ENCODE results near the gene FHIT. TPM values are rescaled to one million over a fixed set of nuclear protein-coding genes. Genes with fewer than 3 reads are reported as not detected.

The FHIT gene
- polyA plus RNA-seq, 1 experiment: 0.11 TPM

GRCh38 chr3:59843821-59844220, 1407.4 kb downstream of the FHIT start:
- ChIA-PET POLR2A (no interaction called here), CTCF (no interaction called here)
- H3K27me3 ChIP-seq (ENCODE audit: control insufficient read depth, insufficient read depth, low read length): no peaks in the 10 kb centered on the region
- DNase-seq (ENCODE audit: low read depth): no peak
- TF ChIP-seq, protein P1, sequence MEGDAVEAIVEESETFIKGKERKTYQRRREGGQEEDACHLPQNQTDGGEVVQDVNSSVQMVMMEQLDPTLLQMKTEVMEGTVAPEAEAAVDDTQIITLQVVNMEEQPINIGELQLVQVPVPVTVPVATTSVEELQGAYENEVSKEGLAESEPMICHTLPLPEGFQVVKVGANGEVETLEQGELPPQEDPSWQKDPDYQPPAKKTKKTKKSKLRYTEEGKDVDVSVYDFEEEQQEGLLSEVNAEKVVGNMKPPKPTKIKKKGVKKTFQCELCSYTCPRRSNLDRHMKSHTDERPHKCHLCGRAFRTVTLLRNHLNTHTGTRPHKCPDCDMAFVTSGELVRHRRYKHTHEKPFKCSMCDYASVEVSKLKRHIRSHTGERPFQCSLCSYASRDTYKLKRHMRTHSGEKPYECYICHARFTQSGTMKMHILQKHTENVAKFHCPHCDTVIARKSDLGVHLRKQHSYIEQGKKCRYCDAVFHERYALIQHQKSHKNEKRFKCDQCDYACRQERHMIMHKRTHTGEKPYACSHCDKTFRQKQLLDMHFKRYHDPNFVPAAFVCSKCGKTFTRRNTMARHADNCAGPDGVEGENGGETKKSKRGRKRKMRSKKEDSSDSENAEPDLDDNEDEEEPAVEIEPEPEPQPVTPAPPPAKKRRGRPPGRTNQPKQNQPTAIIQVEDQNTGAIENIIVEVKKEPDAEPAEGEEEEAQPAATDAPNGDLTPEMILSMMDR (IDR thresholded peaks at IDR 0.05; ENCODE audit: insufficient read depth, low read depth, low read length): no peak
- no peak overlapping the region for H3K4me3 ChIP-seq (ENCODE audit: low read depth, low read length)
- no peaks in the 10 kb centered on the region for H3K36me3 ChIP-seq (ENCODE audit: control insufficient read depth, insufficient read depth, low read length)

DNA sequence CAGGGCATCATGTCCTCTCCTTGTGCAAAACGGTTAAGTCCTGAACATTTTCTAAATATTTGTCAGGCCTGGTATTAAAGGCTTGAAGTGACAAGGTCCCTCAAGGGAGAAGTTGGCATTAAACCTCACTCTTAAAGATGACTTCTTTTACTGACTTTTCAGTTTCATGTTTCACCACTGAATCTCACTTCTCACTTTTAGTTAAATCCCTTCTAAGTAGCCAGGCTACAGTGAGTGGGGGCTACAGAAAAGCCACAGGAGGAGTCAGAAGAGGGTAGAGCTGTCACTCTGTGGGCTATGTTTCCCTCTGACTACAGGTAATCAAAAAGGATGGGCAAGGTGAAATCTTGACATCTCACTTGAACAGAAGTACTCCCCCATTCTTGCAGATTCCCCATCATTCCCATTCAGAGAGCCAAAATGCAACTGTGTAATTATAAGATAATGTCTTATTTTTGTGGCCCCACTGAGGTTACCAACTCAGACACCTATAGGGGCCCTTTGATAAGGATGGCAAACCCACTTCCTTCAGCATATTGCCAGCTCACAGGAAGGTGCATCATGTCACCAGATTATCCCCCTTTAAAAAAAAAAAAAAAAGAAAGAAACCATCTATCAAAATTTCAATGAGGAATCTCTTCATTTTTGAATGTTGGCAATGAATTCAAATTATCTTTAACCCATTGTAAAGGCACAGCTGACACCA, 1411.3 kb downstream of the FHIT start:
- Histone ChIP-seq H3K4me3 (ENCODE audit: low read depth, low read length) (no peak overlapping the region), H3K36me3 (ENCODE audit: control insufficient read depth, insufficient read depth, low read length) (no peaks in the 10 kb centered on the region), H3K27me3 (ENCODE audit: control insufficient read depth, insufficient read depth, low read length) (no peaks in the 10 kb centered on the region)
- CTCF ChIA-PET: interaction anchor here (1.1 to 1.2 kb wide), 2 partner anchors 13 to 18 kb away, joined by 3 read pairs; no protein-coding TSS in a partner anchor
- DNase-seq (ENCODE audit: low read depth): no peak
- POLR2A ChIA-PET: no interaction called here
- TF ChIP-seq, protein P1 (IDR thresholded peaks at IDR 0.05; ENCODE audit: insufficient read depth, low read depth, low read length): no peak

DNA sequence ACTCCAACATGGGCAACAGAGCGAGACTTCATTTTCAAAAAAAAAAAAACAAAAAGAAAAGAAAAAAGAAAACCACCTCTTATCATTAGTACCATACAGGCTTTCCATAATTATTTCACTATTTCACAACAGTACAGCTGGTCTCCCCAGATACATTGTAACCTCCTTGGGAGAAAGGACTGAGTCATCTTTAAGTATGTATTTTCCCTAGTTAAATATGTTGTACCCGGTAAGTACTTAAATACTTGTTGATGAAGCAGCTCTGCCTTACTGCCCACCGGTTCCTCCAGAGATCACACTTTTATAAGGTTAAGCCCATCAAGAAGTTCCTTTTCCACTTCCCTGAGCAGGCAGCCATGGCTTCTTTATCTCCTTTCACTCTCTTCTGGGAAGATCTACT, 1412.0 kb downstream of the FHIT start:
- ChIA-PET POLR2A (no interaction called here), CTCF (interaction anchor here (1.1 to 1.2 kb wide), 2 partner anchors 14 to 18 kb away, joined by 3 read pairs; no protein-coding TSS in a partner anchor)
- DNase-seq (ENCODE audit: low read depth): peak; percentile 33
- Histone ChIP-seq H3K36me3 (ENCODE audit: control insufficient read depth, insufficient read depth, low read length) (no peaks in the 10 kb centered on the region), H3K4me3 (ENCODE audit: low read depth, low read length) (no peak overlapping the region), H3K27me3 (ENCODE audit: control insufficient read depth, insufficient read depth, low read length) (no peaks in the 10 kb centered on the region)
- TF ChIP-seq, protein P1 (IDR thresholded peaks at IDR 0.05; ENCODE audit: insufficient read depth, low read depth, low read length): no peak

DNA sequence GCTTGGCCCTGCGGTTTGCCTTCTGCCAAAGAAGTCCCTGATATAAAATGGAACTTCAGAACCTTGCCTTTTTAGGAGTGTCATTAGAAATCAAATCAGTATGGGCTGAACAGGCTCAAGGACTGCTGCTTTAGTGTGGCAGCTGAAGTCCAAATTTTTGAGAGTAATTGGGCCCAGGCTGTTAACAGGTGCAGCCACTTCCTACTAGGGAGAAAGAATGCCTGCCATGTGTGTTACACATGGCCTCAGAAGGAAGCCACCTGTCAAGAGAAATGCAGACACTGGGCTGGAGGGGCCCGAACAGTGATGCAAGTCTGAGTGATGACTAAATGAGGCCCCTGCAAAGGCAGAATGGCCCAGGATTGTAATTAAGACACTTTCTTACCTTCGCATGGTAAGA, 1414.7 kb downstream of the FHIT start:
- Histone ChIP-seq H3K36me3 (ENCODE audit: control insufficient read depth, insufficient read depth, low read length) (no peaks in the 10 kb centered on the region), H3K4me3 (ENCODE audit: low read depth, low read length) (no peak overlapping the region), H3K27me3 (ENCODE audit: control insufficient read depth, insufficient read depth, low read length) (no peaks in the 10 kb centered on the region)
- POLR2A ChIA-PET: no interaction called here
- CTCF ChIA-PET: no interaction called here
- DNase-seq (ENCODE audit: low read depth): no peak
- TF ChIP-seq, protein P1 (IDR thresholded peaks at IDR 0.05; ENCODE audit: insufficient read depth, low read depth, low read length): no peak

DNA sequence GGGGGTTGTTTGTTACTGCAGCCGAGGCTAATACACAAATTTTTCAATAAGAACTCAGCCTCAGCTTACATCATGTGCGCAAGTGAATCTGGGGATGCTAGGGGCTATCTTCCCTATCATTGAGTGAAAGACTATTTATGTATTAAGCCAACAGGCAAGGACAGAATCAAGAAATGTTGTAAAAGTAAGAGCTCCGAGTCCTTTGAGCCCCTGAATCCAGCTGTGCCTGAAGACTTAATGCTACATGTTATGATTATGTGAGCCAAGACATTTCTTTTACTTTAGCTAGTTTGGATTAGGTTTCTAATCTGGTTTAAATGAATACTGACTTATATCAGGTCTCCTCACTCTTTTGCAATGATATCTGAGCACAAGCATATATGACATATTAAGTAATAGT, 1418.5 kb downstream of the FHIT start:
- ChIA-PET POLR2A (no interaction called here), CTCF (interaction anchor here (1.2 kb wide), 1 partner anchor 257 kb away, joined by 4 read pairs; no protein-coding TSS in a partner anchor)
- Histone ChIP-seq H3K27me3 (ENCODE audit: control insufficient read depth, insufficient read depth, low read length) (no peaks in the 10 kb centered on the region), H3K36me3 (ENCODE audit: control insufficient read depth, insufficient read depth, low read length) (no peaks in the 10 kb centered on the region), H3K4me3 (ENCODE audit: low read depth, low read length) (no peak overlapping the region)
- TF ChIP-seq, protein P1 (IDR thresholded peaks at IDR 0.05; ENCODE audit: insufficient read depth, low read depth, low read length): no peak
- DNase-seq (ENCODE audit: low read depth): no peak

Measured in BJ (cell line).